Measurements from ENCODE around the gene SNX7.

SNX7 gene

GRCh38 chr1:98781906-98782305 lies 120.4 kb downstream of the SNX7 start:
- DNase-seq, result no peak

GRCh38 chr1:98783821-98784220 lies 122.3 kb downstream of the SNX7 start:
- DNase-seq, result no peak

DNA sequence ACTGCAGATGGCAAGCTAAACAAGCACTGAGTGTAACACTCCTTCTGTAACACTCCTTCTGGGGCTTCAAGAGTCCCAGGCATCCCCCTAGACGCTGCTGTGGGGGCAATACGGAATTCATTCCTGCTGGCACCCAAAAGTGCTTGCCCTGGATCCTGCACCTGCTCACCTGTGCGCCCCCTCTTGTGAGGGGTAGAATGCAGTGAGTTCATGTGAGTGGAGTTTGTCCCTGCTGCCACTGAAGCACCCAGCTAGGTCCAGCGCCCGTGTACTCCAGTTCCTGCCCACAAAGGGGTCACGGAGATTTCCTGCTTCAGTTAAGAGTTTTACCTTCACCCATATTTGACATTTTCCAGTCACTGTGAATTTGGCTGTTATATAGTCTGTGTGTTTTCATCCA lies 130.0 kb downstream of the SNX7 start:
- no peak for DNase-seq

DNA sequence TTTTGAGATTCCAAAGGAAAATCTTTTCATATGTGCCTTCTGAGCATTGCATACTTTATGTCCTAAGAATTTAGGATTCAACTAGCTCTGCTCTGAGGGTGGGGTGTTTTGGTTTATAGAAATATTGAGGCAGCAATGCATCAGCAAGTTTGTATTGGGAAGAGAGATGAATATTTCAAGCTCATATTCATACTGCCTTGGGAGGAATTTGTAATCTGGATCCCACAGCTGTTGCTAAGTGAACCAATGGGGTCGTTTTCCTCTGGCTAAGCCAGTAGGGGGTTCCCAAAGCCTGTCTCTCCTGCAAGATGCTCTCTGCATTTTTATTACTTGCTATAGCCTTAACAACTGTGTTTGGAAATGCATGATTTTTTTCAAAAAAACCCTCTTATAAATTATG lies 130.6 kb downstream of the SNX7 start:
- DNase-seq, result no peak

DNA sequence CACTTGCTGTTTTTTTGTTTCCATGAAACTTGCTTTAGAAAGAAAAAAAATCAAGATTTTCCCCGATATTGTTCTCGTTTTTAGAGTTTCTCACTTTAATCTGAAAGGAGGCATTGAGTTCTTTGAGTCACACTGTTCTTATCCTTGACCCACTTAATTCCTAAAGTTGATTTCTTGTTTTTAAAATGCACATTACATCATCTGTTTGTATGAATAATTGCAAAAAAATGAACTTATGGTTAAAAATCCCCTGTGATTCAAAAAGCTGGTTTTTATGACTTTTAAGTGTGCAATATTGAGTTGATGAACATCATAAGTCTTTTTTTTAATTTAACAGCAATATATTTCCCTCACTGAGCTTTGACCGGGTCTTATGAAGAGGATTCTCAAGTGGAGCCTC lies 131.6 kb downstream of the SNX7 start:
- DNase-seq, result no peak

DNA sequence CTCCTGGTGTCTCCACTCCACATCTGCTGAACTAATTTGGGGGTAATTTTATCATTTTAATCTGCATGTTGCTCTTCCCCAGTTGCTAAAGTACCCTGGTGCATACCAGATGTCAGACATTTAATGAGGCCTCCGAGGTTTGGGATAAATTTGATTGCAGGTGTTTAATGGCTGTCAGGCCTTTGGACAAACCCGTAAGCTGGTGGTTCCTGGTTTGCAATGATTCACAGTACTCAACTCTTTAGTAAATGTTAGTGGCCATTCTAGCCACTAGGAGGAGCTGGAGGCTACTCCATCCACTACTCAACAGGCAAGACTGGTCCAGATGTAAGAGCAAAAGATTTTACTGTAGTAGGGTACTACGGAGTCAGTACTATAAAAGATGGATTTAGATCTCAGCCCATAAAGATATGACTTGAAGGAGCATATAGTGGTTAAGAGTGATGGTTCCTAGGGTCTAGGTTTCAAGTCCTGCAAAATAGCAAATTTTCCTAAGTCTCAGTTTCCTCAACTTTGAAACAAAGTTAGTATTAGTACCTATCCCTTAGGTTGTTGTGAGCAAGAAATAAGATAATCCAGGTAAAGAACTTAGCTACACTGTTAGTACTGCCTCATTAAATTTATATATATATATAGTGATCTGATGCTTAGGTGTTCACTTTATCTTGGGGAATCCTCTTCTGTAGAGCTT lies 132.8 kb downstream of the SNX7 start:
- peak; percentile 64 for DNase-seq

- no peak for DNase-seq
Observed at GRCh38 chr1:98796049-98796448, 134.5 kb downstream of the SNX7 start.

DNA sequence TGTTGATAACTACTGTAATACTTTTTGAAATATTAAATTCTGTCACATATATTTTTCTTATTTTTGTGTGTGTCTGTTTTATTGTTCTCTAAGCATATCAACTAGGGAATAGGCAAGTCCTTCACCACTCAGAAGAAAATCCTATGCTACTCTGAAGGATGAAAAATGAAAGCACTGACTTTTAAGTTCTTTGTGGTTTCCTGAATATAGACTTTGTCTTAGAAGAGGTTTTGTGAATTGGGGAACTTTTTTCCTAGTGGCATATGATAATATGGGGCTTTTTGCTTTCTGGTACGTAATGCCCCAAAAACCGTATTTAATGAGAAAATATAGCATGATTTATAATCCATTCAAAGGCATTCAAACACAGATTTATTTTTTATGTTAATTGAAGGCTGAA lies 136.0 kb downstream of the SNX7 start:
- no peak for DNase-seq

Data from activated CD4-positive, alpha-beta T cell treated with anti-CD3 and anti-CD28 coated beads, Interleukin-2, amount 50 U/mL, for 16 hours (primary cell).